Stimulated activated CD8-positive, alpha-beta memory T cell treated with anti-CD3 and anti-CD28 coated beads, Interleukin-2, amount 100 ng/mL, for 48 hours (primary cell): ENCODE measurements around the gene SPECC1.
"Not testable (repeated sequence)": the region's sequence is repeated elsewhere in the genome, so short reads cannot be mapped to it uniquely, and the experiment has no call there.

Experiments
- DNase-seq, 2 donors: peaks; one replicate each; pipeline ENCODE4 v3.0.0-alpha.2; 2020; ENCODE audit warnings: low read depth in 2 of 2

Gene SPECC1

GRCh38 chr17:20236578-20237227 is 227.5 kb downstream of the SPECC1 start:
- no peak for DNase-seq

GRCh38 chr17:20239776-20240175 is 230.6 kb downstream of the SPECC1 start:
- DNase-seq = not testable (repeated sequence)

DNA sequence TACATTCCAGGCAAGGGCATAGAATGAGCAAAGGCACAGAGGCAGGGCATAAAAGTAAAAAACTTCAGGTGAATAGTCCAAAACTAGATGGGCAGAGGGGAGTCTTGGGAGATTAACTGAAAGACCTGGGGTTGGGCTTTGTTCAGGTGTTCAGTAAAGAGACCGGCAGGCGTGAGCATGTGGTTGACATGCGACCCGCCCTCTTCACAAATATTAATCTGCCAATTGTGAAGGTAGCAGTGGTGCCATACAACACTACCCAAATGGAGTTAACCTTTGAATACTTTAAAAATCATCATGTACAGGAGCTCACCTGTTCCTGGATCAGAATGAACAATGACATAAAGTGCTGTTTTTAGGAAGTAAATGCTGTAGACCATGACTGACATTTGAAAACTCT is 232.7 kb downstream of the SPECC1 start:
- no peak for DNase-seq

GRCh38 chr17:20242271-20242670 is 233.1 kb downstream of the SPECC1 start:
- no peak for DNase-seq

DNA sequence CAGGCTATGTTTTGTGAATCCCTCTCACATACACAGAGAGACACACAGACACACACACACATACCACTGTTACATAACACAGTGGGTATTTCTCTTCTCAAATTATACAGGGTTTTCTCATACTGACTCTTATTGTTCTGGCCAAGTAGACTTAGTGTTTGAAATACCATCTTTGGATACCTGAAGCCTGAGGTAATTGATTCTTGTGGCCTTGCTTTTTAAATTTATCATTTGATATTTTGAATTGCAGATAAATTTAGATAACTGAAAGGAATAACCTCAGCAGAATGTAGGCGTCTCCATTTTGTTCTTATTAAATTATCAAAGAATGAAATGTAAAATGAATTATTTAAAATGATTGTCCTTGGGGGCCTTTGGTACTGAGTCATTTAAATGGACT is 234.4 kb downstream of the SPECC1 start:
- no peak for DNase-seq

DNA sequence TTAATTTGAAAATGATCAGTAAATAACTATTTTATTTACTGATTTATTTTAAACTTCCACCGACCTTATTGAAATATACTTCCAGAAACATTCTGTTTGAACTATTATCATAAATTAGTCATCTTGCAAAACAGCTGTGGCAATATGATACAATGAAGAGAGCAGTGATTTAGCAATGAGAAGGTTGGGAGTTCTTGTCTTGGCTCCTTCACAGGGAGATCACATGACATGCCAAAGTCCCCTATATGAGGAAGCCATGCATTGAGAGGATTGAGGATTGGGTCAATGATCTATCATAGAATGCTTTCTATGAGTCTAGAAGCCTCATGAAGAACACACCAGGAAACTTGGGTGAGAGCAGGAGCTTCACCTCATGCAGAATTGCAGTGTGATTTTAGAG is 235.5 kb downstream of the SPECC1 start:
- no peak for DNase-seq

DNA sequence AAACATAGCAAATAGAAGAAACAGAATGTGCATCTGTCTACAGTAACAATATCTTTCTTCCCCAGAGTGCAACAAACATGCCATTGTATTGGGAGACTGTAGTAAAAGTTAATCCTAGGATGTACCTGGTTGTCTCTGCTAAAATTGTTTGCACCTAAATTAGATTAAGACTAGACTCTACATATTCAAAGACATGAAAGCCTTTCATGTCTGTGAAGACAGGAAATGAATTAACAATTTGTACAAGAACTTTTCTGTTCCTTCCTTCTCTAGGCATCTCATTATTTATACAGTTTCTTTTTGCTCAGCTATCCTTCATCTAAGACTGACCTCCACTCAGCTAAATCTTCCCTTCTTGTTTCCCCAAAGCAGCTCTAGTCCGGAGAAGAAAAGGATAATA is 237.5 kb downstream of the SPECC1 start:
- no peak for DNase-seq

DNA sequence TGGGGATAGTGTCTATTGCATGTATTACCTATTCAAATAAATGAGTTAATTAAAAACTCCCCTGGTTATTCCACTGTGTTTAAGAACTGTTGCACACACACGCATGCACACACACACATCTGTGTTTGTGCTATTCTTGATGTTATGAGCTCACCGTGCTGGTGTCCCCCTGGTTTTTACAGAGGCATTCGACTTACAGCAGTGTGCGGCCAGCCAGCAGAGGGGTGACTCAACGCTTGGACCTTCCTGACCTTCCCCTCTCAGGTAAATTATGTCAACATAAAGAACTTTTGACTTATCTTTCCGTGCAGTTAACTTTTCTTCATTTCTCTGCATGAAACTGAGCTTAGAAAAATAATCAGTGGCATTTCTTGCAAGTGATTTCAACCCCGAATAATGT is 244.2 kb downstream of the SPECC1 start:
- no peak for DNase-seq

GRCh38 chr17:20254541-20254940 is 245.4 kb downstream of the SPECC1 start:
- no peak for DNase-seq

DNA sequence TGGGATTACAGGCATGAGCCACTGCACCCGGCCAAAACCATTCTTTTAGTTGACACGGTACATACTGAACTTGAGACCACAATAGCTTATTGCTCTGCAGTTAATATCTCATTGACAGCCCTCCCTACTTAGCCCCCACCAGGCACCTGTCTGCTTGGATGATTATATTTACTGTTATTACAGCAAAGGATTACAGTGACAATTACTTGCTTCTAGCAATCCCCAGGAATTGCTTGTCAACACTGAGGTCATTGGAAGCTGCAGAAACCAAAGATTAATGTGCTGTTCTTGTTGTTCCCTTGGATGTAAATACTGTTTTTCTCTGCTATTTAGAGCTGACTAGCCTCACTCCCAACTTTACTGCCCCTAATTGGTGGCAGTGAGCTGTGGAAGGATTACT is 247.0 kb downstream of the SPECC1 start:
- DNase-seq = no peak

GRCh38 chr17:20257008-20257407 is 247.8 kb downstream of the SPECC1 start:
- DNase-seq = no peak

DNA sequence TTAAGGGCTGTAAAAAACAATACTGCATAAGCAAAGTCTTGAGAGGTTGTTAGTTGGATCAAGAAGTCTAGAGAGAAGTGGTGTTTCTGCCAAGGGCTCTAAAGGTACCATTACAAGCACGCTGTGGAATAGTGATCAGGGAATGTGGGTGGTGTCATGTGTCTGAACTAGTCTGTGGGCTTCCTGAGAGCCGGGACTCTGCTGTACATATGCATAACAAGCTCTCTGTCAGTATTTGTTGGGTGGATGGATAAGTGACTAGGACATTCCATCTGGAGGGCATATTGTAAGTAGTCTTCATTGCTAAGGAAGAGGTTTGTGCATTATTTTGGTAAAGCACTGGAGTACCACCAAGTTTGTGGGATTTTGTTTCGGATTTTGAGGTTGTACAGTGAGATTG is 248.6 kb downstream of the SPECC1 start:
- DNase-seq = no peak

DNA sequence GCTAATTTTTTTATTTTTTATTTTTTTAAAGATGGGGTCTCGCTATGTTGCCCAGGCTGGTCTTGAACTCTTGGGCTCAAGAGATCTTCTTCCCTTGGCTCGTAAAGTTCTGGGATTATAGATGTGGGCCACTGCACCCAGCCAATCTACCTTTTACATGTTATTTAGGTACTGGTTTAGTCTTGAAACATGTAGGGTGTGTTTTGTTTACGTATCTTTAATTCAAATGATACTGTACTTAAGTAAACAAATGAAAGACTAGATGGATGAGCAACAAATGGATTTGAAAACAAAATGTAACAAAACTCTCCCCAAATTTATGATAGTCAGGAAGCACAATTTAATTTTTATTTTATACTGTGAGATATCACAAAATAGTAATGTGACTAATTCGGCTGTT is 250.5 kb downstream of the SPECC1 start:
- no peak for DNase-seq

- DNase-seq = no peak
Observed at GRCh38 chr17:20260268-20260667, 251.1 kb downstream of the SPECC1 start.

GRCh38 chr17:20262226-20263114 is 253.3 kb downstream of the SPECC1 start:
- no peak for DNase-seq

- DNase-seq = not testable (repeated sequence)
Observed at GRCh38 chr17:20263115-20263433, 253.9 kb downstream of the SPECC1 start.

DNA sequence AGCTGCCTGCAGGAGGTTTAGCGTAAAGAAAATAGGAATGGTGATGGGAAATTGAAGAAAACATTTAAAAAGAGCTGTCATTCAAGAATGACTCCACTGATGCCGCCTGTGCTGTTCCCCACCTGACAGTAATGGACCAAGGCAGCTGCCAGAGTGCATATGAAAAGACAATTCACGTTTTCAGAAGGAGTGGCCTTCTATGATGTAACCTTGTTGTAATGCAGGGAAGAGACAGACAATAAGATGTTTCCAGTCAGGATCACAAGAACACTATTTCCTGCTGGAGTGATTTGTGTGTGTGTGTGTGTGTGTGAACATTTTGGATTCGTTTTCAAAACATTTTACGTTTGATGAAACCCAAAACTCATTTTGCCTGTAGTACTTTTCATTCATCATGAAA is 254.4 kb downstream of the SPECC1 start:
- DNase-seq = no peak

DNA sequence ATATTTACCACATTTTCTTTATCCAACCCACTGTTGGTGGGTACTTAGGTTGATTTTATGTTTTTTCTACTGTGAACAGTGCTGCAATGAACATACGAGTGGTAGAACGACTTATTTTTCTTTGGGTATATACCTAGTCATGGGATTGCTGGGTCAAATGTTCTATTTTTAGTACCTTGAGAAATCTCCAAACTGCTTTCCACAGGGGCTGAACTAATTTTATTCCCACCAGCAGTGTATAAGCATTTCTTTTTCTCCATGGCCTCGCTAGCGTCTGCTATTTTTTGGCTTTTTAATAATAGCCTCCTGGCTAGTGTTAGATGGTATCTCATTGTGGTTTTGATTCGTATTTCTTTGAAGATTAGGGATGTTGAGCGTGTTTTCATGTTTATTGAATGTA is 255.8 kb downstream of the SPECC1 start:
- DNase-seq = no peak

- DNase-seq = no peak
Observed at GRCh38 chr17:20266806-20267458, 257.8 kb downstream of the SPECC1 start.

DNA sequence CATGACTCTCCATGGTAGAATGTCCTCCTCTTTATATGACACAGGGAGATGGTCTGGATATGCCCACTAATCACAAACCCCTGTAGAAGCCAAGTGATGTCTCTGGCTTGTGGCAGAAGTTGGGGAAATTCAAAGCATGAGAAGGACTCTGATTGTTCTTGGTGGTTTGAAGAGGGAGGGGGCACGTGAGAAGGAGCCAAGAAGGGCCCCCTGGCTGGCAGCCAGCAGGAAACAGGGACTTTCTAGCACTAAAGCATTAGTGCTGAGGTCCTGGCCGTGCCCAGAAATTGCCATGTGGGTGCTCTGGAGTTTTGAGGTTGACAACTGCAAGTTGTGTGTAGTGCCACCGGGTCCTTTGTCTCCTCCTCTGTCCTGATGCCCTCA is 258.3 kb downstream of the SPECC1 start:
- DNase-seq = no peak

- no peak for DNase-seq
Observed at GRCh38 chr17:20270369-20270768, 261.2 kb downstream of the SPECC1 start.

- DNase-seq = no peak
Observed at GRCh38 chr17:20271011-20271610, 262.0 kb downstream of the SPECC1 start.
